ENCODE data around the gene BTG2.
A peak's percentile ranks its signal among the peaks of the same experiment; 100 is the strongest.

The BTG2 gene

DNA sequence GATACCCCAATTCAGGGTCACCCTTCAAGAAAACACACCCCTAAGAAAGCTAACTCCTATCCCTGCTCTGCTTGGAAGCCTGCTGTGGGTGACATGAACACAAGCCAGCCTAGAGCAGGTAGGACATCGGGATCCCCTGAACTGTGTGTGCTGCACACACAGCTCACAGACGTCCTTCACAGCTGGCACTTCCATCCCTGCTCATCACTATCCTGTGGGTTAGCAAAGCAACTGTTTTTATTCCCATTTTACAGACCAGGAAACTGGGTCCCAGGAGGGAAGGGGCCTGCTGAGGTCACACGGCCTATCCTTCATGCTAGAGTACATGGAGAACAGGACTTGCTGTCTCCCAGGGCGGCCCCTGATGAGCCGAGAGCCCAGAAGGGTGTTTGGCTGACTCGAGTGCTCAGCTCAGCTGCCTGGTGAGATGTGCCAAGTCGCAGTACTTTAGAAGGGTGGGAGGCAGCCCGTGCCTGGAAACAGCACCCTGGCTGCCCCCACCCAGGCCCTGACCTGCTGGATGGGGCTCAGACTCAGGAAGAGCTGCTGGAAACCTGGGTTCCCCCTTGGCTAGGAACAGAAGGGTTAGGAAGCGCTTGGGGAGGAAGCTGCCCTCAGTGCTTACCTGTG, 28.3 kb upstream of the BTG2 start:
- DNase-seq (ENCODE audit: low read depth): no peak
- no peak overlapping the region for H3K4me3 ChIP-seq (replicated peaks; ENCODE audit: low read depth, low read length)
- no peak for TF ChIP-seq CTCF (IDR thresholded peaks at IDR 0.05; ENCODE audit: low read length, missing control alignments)

DNA sequence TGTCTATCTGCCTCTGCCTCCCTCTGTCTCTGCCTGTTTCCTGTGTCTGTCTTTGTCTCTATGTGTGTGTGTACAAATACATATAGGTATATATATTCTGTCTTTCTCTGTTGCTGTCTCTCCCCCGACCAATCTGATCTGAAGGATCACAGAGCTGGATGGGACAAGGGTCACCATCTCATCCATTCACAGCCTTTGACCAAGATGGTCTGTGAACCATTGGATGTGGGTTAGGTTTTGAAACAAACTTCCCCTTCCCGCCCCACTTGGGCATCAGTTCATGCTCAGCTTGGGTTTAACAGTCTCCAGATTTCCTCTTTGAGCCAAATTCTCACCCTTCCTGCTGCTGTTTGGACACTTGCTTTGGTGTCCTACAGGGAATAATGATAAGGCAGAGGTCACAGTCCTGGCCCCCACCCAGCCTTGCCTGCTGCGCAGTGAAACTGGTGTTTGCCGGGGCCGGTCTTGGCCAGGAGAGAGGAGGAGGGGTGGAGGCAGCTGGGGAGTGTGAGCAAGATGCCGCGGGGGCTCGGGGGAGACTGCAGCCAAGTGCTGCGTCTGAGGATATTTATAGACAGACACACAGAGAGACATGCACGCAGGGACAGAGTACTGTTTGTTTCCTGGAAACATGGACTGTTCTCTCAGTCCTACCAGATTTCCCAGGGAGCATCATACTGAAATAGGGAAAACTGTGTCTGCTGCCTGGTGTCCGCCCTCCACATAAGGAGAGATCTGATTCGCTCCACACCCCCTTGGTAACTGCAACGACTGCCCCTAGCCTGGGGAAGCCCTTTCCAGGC, 27.0 kb upstream of the BTG2 start:
- peak; percentile 87 for DNase-seq (ENCODE audit: low read depth)
- no peak for TF ChIP-seq CTCF (IDR thresholded peaks at IDR 0.05; ENCODE audit: low read length, missing control alignments)
- peak overlapping the region; percentile 5 for H3K4me3 ChIP-seq (replicated peaks; ENCODE audit: low read depth, low read length)

DNA sequence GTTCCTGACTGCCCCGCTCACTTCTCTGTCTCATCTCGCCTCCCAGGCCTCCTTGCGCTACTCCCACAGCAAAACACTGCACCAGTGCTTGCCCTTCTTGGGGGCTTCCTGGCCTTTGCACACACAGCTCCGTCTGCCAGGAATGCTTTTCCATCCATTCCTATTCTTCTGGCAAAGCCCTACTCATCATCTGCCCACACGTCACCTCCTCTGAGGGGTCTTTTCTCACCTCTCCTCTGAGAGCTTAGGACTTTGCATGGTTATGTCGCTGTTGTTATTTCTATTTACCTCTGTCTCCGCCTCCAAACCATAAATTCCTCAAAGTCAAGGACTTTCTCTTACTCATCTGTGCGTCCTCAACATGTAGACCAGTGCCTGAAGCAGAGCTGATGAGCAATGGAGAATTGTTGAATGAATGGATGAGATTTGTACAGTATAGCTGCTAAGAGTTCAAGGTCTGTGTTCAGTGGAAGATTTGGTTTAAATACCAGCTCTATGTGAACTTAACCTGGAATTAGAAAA, 26.4 kb upstream of the BTG2 start:
- no peak overlapping the region for H3K4me3 ChIP-seq (replicated peaks; ENCODE audit: low read depth, low read length)
- TF ChIP-seq CTCF (IDR thresholded peaks at IDR 0.05; ENCODE audit: low read length, missing control alignments): no peak
- peak; percentile 23 for DNase-seq (ENCODE audit: low read depth)

- no peak for DNase-seq (ENCODE audit: low read depth)
- TF ChIP-seq CTCF (IDR thresholded peaks at IDR 0.05; ENCODE audit: low read length, missing control alignments): no peak
- no peak overlapping the region for H3K4me3 ChIP-seq (replicated peaks; ENCODE audit: low read depth, low read length)
Observed at GRCh38 chr1:203280061-203280460, 25.3 kb upstream of the BTG2 start.

- DNase-seq (ENCODE audit: low read depth): no peak
- H3K4me3 ChIP-seq (replicated peaks; ENCODE audit: low read depth, low read length): no peak overlapping the region
- no peak for TF ChIP-seq CTCF (IDR thresholded peaks at IDR 0.05; ENCODE audit: low read length, missing control alignments)
Observed at GRCh38 chr1:203281033-203281432, 24.3 kb upstream of the BTG2 start.

DNA sequence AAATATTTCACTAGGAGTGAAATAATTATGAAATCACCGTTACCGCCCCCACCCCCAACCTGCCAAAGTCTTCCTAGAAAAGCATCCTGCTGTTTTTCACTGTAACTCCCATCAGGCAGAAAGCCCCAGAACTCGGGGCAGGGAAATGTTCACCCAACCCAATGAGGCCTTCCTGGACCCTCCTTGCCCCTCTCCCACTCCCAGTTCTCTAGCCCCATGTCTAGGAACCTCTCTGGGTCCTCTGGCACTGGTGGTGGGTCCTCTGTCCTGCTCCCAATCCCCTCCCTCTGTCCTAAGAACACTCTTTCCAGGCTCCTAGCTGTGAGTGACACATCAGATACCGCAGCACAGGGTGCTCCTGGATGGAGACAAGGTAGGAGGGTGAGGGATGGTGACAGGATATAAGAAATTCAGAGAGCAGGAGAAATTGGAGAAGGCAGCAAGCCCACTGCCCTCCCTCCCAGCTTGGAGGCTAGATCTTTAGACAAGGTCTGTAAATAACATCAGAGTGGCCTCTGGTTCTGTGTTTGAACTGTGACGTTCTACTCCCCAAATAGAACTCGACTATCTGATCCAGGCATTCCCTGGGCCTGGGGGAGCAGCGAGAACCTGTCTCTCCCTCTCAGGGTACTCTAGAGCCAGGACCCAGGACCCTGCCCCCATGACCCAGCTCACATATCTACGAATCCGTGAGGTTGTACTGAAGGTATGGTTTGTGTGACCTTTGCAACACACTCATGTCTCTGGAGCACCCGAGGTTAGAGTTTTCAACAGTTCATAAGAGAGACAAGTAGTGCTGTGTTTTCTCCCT, 23.3 kb upstream of the BTG2 start:
- TF ChIP-seq CTCF (IDR thresholded peaks at IDR 0.05; ENCODE audit: low read length, missing control alignments): no peak
- no peak overlapping the region for H3K4me3 ChIP-seq (replicated peaks; ENCODE audit: low read depth, low read length)
- no peak for DNase-seq (ENCODE audit: low read depth)

Data from fibroblast of pulmonary artery (primary cell).